Choroid plexus epithelial cell (primary cell): ENCODE measurements around the gene HSPBAP1.
"Not testable (repeated sequence)": the region's sequence is repeated elsewhere in the genome, so short reads cannot be mapped to it uniquely, and the experiment has no call there.

ENCODE experiments used
- DNase-seq: peaks from one replicate; pipeline ENCODE4 v3.0.0-alpha.2; 2010; ENCODE audit warnings: low read depth
- H3K4me3 ChIP-seq: 2 replicates; pipeline ENCODE4 v1.5.1; 2011; ENCODE audit warnings: low read depth, mild to moderate bottlenecking, control low read depth, low read length, moderate library complexity
- CTCF ChIP-seq: conservative IDR thresholded peaks from 2 replicates; pipeline ENCODE4 v1.5.1; 2011; ENCODE audit warnings: low read depth, mild to moderate bottlenecking, control low read depth, inconsistent platforms, low read length, moderate library complexity

HSPBAP1 gene

GRCh38 chr3:122727294-122727693, 66.3 kb downstream of the HSPBAP1 start:
- DNase-seq: no peak
- no peak for TF ChIP-seq CTCF
- H3K4me3 ChIP-seq: no peak overlapping the region

- no peak for TF ChIP-seq CTCF
- no peak for DNase-seq
- H3K4me3 ChIP-seq: no peak overlapping the region
Observed at GRCh38 chr3:122725106-122725505, 68.5 kb downstream of the HSPBAP1 start.

GRCh38 chr3:122719273-122719921, 74.2 kb downstream of the HSPBAP1 start:
- no peak for DNase-seq
- no peak for TF ChIP-seq CTCF
- no peak overlapping the region for H3K4me3 ChIP-seq

- TF ChIP-seq CTCF: no peak
- DNase-seq: no peak
Observed at GRCh38 chr3:122716667-122717066, 77.0 kb downstream of the HSPBAP1 start.

GRCh38 chr3:122714273-122714672, 79.4 kb downstream of the HSPBAP1 start:
- no peak for DNase-seq
- no peak overlapping the region for H3K4me3 ChIP-seq
- no peak for TF ChIP-seq CTCF

More at GRCh38 chr3:122716667-122717066, 77.0 kb downstream of the HSPBAP1 start:
- H3K4me3 ChIP-seq: no peak overlapping the region

- not testable (repeated sequence) for DNase-seq, H3K4me3 ChIP-seq
Observed at GRCh38 chr3:122710616-122711251, 82.9 kb downstream of the HSPBAP1 start.

- H3K4me3 ChIP-seq: no peak overlapping the region
- no peak for DNase-seq
- TF ChIP-seq CTCF: no peak
Observed at GRCh38 chr3:122705379-122705778, 88.3 kb downstream of the HSPBAP1 start.
